Heart right ventricle (tissue), 16 donors: ENCODE measurements around the gene PCYOX1L. TPM values are rescaled to one million over a fixed set of nuclear protein-coding genes. Genes with fewer than 3 reads are reported as not detected.
A peak's percentile ranks its signal among the peaks of the same experiment; 100 is the strongest.

Experiments used
- ATAC-seq, 8 donors: fragments of 200-7000 bp; cut with Tn5 transposase; one replicate each; pipeline ENCODE4 v1.9.1; 2020; ENCODE audit warnings: mild to moderate bottlenecking in 8 of 8, moderate library complexity in 8 of 8, moderate number of reproducible peaks in 1 of 8
- DNase-seq, 2 donors: peaks; one replicate each; pipeline ENCODE4 v3.0.0-alpha.2; 2020
- H3K27ac ChIP-seq, 10 donors: fragments of 200-600 bp; sonication (generic) in 2 of 10; one replicate each; pipeline versions ENCODE4 v1.5.0 to v1.8.0; 2020 to 2022; ENCODE audit warnings: mild to moderate bottlenecking in 3 of 10
- H3K27me3 ChIP-seq, 7 donors: fragments of 200-600 bp; one replicate each; pipeline ENCODE4 v1.8.0; 2021 to 2022; ENCODE audit warnings: mild to moderate bottlenecking in 2 of 7
- H3K36me3 ChIP-seq, 9 donors: fragments of 200-600 bp; sonication (generic) in 1 of 9; one replicate each; pipeline versions ENCODE4 v1.5.0 to v1.8.0; 2020 to 2022; ENCODE audit warnings: mild to moderate bottlenecking in 2 of 9
- H3K4me1 ChIP-seq, 9 donors: fragments of 200-600 bp; sonication (generic) in 1 of 9; one replicate each; pipeline versions ENCODE4 v1.5.0 to v1.8.0; 2020 to 2022; ENCODE audit warnings: mild to moderate bottlenecking in 4 of 9
- H3K4me3 ChIP-seq, 10 donors: fragments of 200-600 bp; sonication (generic) in 2 of 10; one replicate each; pipeline versions ENCODE4 v1.5.0 to v1.8.0; 2020 to 2022; ENCODE audit warnings: mild to moderate bottlenecking in 7 of 10, moderate library complexity in 2 of 10
- H3K9me3 ChIP-seq, 11 donors: fragments of 200-600 bp in 10 of 11; sonication (generic) in 2 of 11; one replicate each; pipeline versions ENCODE4 v1.5.0 to v1.8.0; 2013 to 2022; ENCODE audit warnings: mild to moderate bottlenecking in 2 of 11, control low read depth in 1 of 11, moderate library complexity in 1 of 11
- CTCF ChIP-seq, 9 donors: fragments of 200-600 bp; sonication (generic) in 2 of 9; IDR thresholded peaks; one replicate each; pipeline versions ENCODE4 v1.5.0 to v1.8.0; 2021 to 2022; ENCODE audit warnings: antibody characterized with exemption in 9 of 9, mild to moderate bottlenecking in 5 of 9, moderate library complexity in 1 of 9
- WGBS, 2 donors: extraction: QIAGEN DNeasy Blood & Tissue Kit; methylation state at CpG; one replicate each; pipeline ENCODE4 v1.1.7; 2013; ENCODE audit warnings: inconsistent platforms in 1 of 2; 5-methylcytosine and 5-hydroxymethylcytosine counted together
- intact Hi-C, 10 donors: fragments of 100-400 bp; cut with DNase I; formaldehyde crosslinking; loops; one replicate each; pipeline versions ENCODE4 v1.11.1 to v1.14.2; 2022
- polyA plus RNA-seq, 2 donors: library from polyadenylated mRNA; stranded (reverse); fragments of 200-250 nt; gene quantifications; one replicate each; pipeline ENCODE4 v1.2.3, GENCODE V29; 2013
- total RNA-seq, 10 donors: library from RNA; stranded (reverse); fragmentation: NEBNext Ultra II Directional in 3 of 10; extraction: Animal tissue kit (Norgen Biotek cat#: 25700) in 3 of 10; gene quantifications; one replicate each; pipeline versions ENCODE4 v1.2.1 to v1.2.4, GENCODE V29; 2021 to 2023
- donor health status: Arrhythmogenic right ventricular cardiomyopathy.
- donor health status: ischemic (EF 13 %, LVEDD 7.1; RV severe dilation, severe dysfunction).
- donor health status: healthy with polysubstance abuse.
- donor health status: DM: no; HTN: yes; CAD: no.
- donor health status: DM: no; HTN: no; CAD: no.
- donor health status: ischemic (EF 25% LVEDD 6.9; RV normal size, moderate dysfunction).
- donor health status: ischemic (EF 25% LVEDD 5.7; RV mildly dilated, moderate dysfunction).
- donor health status: healthy.
- donor health status: DM: yes; HTN: yes; CAD: no.
- donor health status: Ischemic cardiomyopathy.
- donor health status: ischemic (EF 35%, LVEDD 5.7; RV mildly dilated, moderate dysfunction).
- donor health status: nonischemic (EF 11% LVEDD 7.7; RV severe dilation, severe dysfunction).
- donor health status: DM: yes; HTN: yes; CAD: no.
- donor health status: PGD.
- donor health status: ischemic (EF 29% LVEDD 5.4; RV normal size, mild dysfunction).
- donor health status: nonischemic (EF 23%, LVEDD 6.1; RV moderate dilation, normal function).

Gene PCYOX1L
- total and polyA plus RNA-seq, 12 donors: 2.6 to 6.2 (median 4.4) TPM

DNA sequence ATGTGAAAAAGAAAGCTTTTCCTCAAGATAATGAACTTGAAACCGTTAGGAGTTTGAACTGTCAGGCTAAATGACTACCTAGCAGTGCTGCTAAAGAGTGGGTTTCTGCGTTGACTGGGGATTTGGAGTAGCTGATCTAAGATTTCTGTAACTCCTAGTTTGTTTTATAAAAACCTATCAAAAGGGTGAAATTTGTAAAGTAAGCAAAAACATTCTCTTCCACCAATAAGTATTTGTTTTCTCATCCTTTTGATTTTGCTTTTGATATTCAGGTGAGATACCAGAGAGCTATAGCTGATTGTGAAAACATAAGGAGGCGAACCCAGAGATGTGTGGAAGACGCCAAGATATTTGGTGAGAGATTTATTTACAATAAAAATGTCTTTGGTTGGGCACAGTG, 8.5 kb upstream of the PCYOX1L start:
- 90 to 95% methylated on average over 4 of the region's 4 CpGs for WGBS, 2 donors
- no peaks in the 10 kb centered on the region for H3K9me3 ChIP-seq
- peaks cover 0 to 56% (median 41%) of the 10 kb centered on the region in 9 donors for H3K4me1 ChIP-seq
- H3K27me3 ChIP-seq: no peaks in the 10 kb centered on the region
- no peak for TF ChIP-seq CTCF (IDR thresholded peaks at IDR 0.05)
- peaks cover 0 to 73% (median 48%) of the 10 kb centered on the region in 9 donors for H3K36me3 ChIP-seq
- DNase-seq: no peak
- H3K4me3 ChIP-seq: no peak overlapping the region
- no peak for ATAC-seq
- intact Hi-C loops: loop anchor here in 2 of 10 donors (5.0 to 10.0 kb wide), 3 partner anchors 37 to 215 kb away; partner anchors contain the start of gene AFAP1L1 (in 1 of the 2)
- H3K27ac ChIP-seq: peak overlapping the region in 3 of 10 donors; percentile 10 to 29 (median 16)

GRCh38 chr5:149352169-149352568, 5.7 kb upstream of the PCYOX1L start:
- intact Hi-C loops: no loop called here
- Histone ChIP-seq H3K4me1 (peaks cover 0 to 35% (median 24%) of the 10 kb centered on the region in 9 donors), H3K36me3 (peaks cover 0 to 86% (median 48%) of the 10 kb centered on the region in 9 donors), H3K27ac (peak overlapping the region in 5 of 10 donors; percentile 25 to 64 (median 33)), H3K4me3 (no peak overlapping the region), H3K27me3 (no peaks in the 10 kb centered on the region), H3K9me3 (no peaks in the 10 kb centered on the region)
- WGBS, 2 donors: 27 to 59% methylated on average over 4 of the region's 4 CpGs
- peak in 2 of 8 donors; percentile 18 to 31 for ATAC-seq
- TF ChIP-seq CTCF (IDR thresholded peaks at IDR 0.05): no peak
- no peak for DNase-seq

DNA sequence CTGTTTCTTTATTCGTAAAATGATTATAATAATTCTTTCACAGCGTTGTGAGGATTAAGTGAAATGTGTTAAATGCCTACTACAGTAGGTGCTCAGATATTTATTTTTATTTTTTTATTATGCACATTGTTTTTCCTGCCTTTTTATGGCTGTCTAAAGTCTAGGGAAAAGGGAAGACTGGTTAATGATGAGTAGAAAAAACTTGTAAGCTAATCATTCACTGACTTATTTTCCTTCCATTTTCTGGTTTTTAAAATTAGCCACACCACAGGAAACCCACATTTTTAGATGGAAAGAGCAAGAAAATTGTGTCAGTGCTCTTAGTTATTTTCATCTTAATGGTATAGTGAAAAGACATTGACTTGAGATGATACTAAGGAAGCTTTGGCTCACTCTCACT, 3.9 kb upstream of the PCYOX1L start:
- Histone ChIP-seq H3K27me3 (no peaks in the 10 kb centered on the region), H3K27ac (no peak overlapping the region), H3K9me3 (no peaks in the 10 kb centered on the region), H3K4me3 (no peak overlapping the region), H3K36me3 (peaks cover 0 to 71% (median 38%) of the 10 kb centered on the region in 9 donors), H3K4me1 (peaks cover 3 to 29% (median 20%) of the 10 kb centered on the region in 9 donors)
- no peak for DNase-seq
- intact Hi-C loops: no loop called here
- no peak for TF ChIP-seq CTCF (IDR thresholded peaks at IDR 0.05)
- WGBS, 2 donors: 97% methylated on average over 2 of the region's 2 CpGs
- ATAC-seq: no peak

GRCh38 chr5:149355688-149356087, 2.2 kb upstream of the PCYOX1L start:
- Histone ChIP-seq H3K4me3 (no peak overlapping the region), H3K36me3 (peaks cover 0 to 54% (median 20%) of the 10 kb centered on the region in 9 donors), H3K27ac (no peak overlapping the region), H3K4me1 (peaks cover 3 to 27% (median 22%) of the 10 kb centered on the region in 9 donors), H3K9me3 (no peaks in the 10 kb centered on the region), H3K27me3 (no peaks in the 10 kb centered on the region)
- intact Hi-C loops: loop anchor here in 2 of 10 donors (5.0 kb wide), 2 partner anchors 33 to 38 kb away; no protein-coding TSS in a partner anchor
- WGBS, 2 donors: 87 to 94% methylated on average over 1 of the region's 1 CpG
- no peak for DNase-seq
- no peak for ATAC-seq
- TF ChIP-seq CTCF (IDR thresholded peaks at IDR 0.05): no peak
